Putamen (tissue), 1 donor: ENCODE measurements around the gene MAGOH.

Experiments
- DNase-seq: peaks from one replicate; pipeline ENCODE4 v3.0.0-alpha.2; 2016; ENCODE audit warnings: low spot score

Gene MAGOH

DNA sequence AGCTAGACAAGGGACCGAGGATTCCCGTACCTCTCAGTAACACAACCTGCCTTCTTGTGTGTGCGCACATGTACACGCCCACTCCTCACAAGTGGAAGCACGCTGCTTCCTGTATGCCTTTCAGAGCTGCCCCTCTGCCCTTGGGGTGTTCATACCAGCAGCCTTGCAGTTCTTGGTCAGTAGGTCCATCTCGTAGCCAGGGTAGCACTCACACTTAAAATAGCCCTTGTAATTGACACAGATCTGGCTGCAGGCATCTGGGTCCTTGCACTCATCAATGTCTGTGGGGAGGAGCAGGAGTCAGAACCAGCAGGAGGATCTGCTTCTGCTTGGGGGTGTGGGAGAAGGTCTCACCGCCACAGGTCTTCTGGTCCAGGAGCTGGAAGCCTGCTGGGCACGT is 32.6 kb upstream of the MAGOH start:
- no peak for DNase-seq

- DNase-seq: no peak
Measured at GRCh38 chr1:53270107-53270506, 31.8 kb upstream of the MAGOH start.

GRCh38 chr1:53267761-53268160 is 29.4 kb upstream of the MAGOH start:
- DNase-seq: no peak

DNA sequence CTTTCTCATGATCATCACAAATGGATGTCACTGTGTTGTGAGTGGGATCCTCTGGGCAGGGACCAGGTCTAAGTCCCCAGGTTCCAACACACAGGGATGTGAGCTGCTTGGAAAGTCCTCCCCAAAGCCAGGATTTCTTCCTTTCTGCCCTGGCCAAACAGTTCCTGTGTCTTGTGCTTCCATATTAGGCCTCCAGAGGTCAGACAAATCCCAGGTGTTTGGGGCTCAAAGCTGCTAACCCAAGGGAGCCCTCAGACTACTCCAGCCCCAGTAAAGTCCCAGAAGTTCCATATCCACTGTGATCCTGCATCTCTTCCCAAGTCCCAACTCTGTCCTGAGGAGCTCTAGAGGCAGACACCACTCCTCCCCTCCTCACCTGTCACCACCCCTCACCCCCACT is 27.7 kb upstream of the MAGOH start:
- no peak for DNase-seq

DNA sequence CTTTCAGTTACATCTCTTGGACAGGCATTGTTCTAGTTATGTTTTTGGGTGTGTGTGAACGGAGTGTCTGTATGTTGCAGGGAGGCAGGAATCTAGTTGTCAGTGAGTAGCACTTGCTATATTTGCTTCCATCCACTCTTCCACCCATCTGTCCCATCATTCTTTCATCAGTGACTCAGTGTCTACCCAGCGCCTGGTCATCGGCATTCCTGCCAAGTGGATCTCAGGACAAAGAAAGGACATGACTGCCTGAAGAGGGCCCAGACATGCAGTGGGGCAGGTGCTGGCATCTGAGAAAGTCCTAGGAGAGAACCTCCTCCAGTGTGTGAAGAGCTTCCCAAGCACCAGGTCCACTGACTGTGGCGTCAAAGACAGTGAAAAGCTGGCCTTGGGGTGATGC is 27.3 kb upstream of the MAGOH start:
- no peak for DNase-seq

DNA sequence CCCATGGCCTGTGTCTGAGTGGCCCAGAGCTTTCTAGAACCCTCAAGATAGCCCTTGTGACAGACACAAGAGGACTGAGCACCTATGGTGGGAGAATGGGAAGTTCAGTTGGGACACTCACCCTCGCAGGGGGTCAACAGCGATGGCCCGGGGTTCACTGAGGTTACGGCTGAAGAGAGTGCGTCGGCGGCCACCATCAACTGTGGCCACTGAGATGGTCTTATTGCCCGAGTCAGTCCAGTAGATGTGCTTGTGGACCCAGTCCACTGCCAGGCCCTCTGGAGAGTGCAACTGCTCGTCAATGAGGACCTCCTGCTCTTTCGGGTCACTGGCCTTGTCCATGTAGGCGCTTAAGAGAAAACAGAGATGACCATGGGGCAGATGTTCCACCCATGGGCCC is 25.7 kb upstream of the MAGOH start:
- DNase-seq: no peak

GRCh38 chr1:53262000-53262399 is 23.7 kb upstream of the MAGOH start:
- DNase-seq: no peak

GRCh38 chr1:53260631-53261247 is 22.4 kb upstream of the MAGOH start:
- no peak for DNase-seq

DNA sequence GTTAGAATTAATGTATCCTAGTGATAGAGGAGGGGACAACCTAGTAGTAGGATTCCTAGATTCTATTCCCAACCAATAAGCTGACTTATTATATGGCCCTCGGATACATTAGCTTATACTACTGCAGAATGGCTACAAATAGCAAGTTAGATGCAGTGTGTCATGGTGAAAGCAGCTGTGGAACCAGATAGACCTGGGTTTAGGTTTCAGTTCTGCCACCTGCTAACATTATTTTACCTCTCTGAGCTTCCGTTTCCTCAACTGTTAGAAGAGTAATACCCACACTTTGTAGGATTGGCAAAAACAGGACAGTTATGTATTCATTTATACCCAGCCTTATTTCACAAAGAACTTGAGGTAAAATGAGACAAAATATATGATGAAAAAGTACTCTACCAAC is 21.6 kb upstream of the MAGOH start:
- DNase-seq: no peak

DNA sequence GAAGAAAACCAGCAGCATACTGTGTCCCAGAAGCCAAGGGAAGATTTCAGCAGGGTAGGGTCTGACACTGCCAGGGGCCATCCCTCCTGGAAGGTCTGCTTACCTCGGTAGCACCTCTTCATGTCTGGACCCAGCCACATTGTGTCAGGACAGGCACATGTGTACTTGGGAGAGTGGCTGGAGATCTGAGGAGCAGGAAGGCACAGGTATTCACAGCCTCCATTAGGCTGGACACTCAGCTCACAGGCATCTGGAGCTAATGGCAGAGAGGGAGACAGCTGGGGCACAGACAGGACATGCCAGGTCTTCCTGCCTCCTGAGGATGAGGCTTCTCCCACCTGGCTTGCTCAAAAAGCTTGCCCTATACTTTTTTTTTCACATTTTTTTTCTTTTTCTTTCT is 19.9 kb upstream of the MAGOH start:
- DNase-seq: no peak

DNA sequence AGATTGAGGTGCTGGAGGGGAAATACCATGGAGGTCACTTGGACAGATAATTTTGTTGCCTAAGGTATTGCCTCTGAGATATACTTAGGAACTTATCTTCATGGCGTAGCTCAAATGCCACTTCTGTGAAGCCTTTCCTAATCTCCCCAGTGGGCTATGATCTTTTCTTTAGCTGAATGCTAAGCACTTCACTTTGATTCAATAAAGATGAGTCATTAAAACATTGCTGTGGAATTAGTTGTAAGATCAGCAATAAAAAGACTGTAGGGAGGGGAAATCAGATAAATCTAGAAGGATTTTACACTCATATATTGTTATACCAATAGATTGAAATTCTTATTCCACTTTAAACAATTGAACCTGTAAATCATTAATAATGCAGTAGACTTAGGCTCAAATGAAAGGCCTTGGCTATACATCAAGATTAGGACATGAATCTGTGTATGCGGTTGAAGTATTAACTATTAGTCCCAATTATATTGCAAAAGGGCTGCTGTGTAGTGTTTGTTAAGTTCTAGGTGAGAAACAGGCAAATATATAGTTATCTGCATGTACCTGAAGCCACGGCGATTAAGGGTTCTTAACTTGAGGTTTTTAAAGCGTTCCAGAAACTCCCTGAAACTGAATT is 19.2 kb upstream of the MAGOH start:
- DNase-seq: no peak

DNA sequence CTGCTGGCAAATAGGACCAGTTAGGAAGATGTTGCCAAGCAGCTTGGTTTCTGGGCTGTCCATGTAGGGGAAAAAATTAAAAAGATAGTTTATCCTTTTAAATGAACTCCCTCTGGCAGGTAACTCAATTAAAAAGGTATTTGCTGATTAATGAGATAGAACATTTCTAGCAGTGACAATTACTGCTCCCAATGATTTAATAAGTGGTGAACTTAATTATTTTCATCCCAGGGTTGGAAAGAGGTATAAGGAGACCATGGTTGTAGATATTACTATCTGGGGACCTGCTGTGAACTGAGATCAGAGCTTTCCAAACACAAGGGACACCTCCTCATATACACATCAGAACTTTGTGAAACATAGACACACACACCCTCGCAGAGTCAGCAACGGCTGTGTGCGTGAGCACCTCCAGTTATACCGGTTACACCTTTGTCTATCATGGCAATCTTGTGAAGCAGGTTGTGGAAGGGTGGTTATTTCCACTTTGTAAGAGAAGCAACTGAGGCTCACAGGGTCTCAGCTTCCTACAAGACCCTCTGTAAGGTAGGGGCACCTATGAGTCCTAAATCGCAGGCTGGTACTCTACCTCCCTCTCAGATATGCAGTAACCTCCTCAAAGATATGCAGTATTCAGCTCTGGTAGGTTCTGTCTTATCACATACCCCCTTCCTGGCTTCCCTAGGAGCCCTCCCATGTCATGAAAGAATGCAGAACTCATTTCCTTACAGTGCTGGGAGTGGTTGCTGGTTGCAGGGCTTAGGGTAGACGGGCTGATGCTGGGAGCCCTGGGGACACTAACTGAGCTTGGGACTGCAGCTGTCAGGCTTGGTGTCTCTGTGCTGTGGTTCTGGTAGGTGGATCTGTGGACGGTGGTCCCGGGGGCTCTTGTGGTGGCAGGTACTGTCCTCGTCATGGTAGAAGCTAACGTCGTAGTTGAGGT is 18.5 kb upstream of the MAGOH start:
- DNase-seq: no peak

GRCh38 chr1:53255031-53255430 is 16.7 kb upstream of the MAGOH start:
- no peak for DNase-seq

DNA sequence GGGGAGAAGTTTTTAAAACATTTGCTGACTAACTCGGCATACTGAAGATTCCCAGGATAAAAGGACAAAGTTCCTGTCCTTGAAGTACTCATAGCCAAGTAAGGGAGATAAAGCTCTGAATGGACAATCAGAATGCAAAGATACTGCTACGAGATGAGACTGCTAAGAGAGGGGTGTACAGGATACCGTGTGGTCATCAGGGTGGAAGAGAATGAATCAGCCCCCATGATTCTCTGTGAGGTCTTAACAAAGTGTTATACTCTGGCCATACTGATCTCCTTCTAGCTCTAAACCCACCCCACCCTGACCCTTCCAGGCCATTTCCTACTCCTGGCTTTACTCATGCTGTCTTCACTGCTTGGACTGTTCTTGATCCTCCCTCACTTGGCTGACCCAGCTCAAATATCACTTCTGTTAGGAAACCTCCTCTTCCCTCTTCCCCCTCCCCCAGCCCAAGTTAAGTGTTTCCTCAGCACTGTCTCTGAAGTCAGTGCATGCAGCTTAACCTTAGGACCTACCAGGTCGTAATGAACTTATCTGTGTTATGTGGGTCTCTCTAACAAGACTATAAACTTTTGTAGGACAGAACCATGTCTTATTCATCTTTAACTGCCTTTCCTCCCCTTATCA is 15.8 kb upstream of the MAGOH start:
- DNase-seq: no peak

- DNase-seq: no peak
Measured at GRCh38 chr1:53250325-53250724, 12.0 kb upstream of the MAGOH start.

DNA sequence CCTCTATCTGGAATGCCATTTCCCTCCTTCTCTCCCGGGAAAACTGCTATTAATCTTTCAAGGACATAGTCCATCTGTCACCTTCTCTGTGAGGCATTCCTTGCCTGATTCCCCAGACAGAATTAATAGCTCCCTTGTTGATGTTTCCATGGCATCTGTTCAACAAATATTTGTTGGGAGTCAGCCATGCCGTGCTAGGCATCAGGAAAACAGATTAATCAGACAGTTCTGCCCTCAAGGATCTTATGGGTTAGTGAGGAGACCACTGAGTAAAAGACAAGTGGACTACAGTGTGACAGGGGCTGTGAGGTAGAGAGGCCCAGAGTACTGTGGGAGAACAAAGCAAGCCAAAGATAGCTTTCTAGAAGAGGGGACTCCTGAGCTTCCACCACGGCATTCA is 11.4 kb upstream of the MAGOH start:
- no peak for DNase-seq

DNA sequence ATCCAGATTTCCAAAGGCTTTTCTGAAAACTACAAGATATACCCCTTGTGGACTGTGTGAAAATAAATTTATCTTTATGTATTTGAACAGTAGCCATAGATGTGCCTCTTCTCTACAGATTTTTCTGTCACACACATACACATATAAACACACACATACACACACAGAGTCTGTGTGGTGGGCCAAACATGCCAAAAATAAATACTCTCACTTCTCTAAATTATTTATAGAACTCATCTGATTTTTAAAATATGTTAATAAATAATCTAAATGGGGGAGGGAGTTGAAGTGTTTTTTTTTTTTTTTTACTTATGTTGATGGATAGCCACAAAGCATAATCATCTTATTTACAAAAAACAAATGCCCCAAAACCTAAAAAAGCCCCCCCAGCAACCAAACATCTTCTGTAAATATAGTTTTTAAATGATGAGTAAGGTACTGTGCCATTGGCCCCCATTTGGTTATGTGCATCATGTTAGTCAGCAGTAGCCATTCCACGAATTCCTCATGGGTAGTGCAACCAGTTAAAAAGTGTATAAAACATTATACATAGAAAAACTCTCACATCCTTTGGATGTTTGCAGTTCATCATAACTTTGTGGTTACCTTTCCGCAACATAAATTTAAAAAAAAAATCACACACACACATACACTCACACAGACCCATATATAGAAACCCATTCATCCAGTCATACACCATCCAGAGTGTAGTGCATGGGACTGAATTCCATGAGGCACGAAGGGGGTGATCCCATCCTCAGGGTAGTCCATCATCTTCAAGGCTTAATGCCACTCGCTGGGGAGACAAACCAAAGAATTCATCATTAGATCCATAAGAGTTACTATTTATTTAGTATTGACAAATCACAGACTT is 8.2 kb upstream of the MAGOH start:
- DNase-seq: no peak

- no peak for DNase-seq
Measured at GRCh38 chr1:53244141-53244540, 5.8 kb upstream of the MAGOH start.

GRCh38 chr1:53242381-53242780 is 4.1 kb upstream of the MAGOH start:
- no peak for DNase-seq

GRCh38 chr1:53241828-53242227 is 3.5 kb upstream of the MAGOH start:
- DNase-seq: no peak

DNA sequence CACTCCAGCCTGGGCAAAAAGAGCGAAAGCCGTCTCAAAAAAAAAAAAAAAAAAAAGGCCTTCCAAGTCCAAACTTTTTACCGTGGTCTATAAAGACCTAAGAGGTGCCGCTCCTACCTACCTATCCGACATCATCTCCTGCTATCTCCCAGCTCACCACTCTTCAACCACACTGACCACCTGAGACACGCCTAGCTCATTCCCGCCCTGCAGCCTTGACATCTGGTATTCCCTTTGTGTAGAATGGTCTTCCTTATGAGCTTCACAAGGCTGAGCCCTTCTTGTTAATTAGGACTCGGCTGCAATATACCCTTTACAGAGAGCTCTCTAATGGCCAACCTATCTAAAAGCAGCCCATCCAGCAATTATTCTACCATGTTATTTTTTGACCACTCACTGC is 680 bp downstream of the MAGOH start:
- no peak for DNase-seq

GRCh38 chr1:53220962-53221286 is 17.4 kb downstream of the MAGOH start:
- DNase-seq: no peak
